GM19372 (cell line): ENCODE data around the gene NPM1.

Source experiments
- ATAC-seq: cut with Tn5 transposase; IDR thresholded peaks from one replicate; pipeline ENCODE4 v1.9.1; 2021; ENCODE audit warnings: mild to moderate bottlenecking, low read depth, moderate library complexity; ENCODE audit not compliant: unreplicated experiment

The NPM1 gene

GRCh38 chr5:171442287-171443042 is 54.8 kb downstream of the NPM1 start:
- ATAC-seq = no peak

GRCh38 chr5:171444582-171444981 is 56.9 kb downstream of the NPM1 start:
- no peak for ATAC-seq

GRCh38 chr5:171445644-171446516 is 58.2 kb downstream of the NPM1 start:
- ATAC-seq = no peak

- no peak for ATAC-seq
These were observed 59.6 kb downstream of the NPM1 start for GRCh38 chr5:171447226-171447625.

GRCh38 chr5:171449426-171449825 is 61.8 kb downstream of the NPM1 start:
- ATAC-seq = no peak

- ATAC-seq = no peak
These were observed 63.0 kb downstream of the NPM1 start for GRCh38 chr5:171450423-171451331.

GRCh38 chr5:171451421-171451820 is 63.8 kb downstream of the NPM1 start:
- ATAC-seq = no peak

- no peak for ATAC-seq
These were observed 65.5 kb downstream of the NPM1 start for GRCh38 chr5:171453056-171453725.

- no peak for ATAC-seq
These were observed 66.3 kb downstream of the NPM1 start for GRCh38 chr5:171453988-171454387.

- no peak for ATAC-seq
These were observed 66.9 kb downstream of the NPM1 start for GRCh38 chr5:171454549-171454948.

- no peak for ATAC-seq
These were observed 67.9 kb downstream of the NPM1 start for GRCh38 chr5:171455522-171455921.

GRCh38 chr5:171457208-171457981 is 69.7 kb downstream of the NPM1 start:
- no peak for ATAC-seq

GRCh38 chr5:171459839-171460238 is 72.2 kb downstream of the NPM1 start:
- ATAC-seq = no peak
